Parathyroid adenoma (tissue), 2 donors: ENCODE measurements around the gene PCTP.
A peak's percentile ranks its signal among the peaks of the same experiment; 100 is the strongest.

Source experiments
- H2AFZ ChIP-seq: fragments of 300-600 bp; sonication (generic); one replicate; pipeline ENCODE4 v1.7.0; 2017; ENCODE audit warnings: antibody characterized with exemption, mild to moderate bottlenecking
- H3K27ac ChIP-seq: fragments of 300-600 bp; sonication (generic); one replicate; pipeline ENCODE4 v1.7.0; 2017
- H3K27me3 ChIP-seq: fragments of 300-600 bp; sonication (generic); one replicate; pipeline ENCODE4 v1.7.0; 2017; ENCODE audit warnings: low read length; ENCODE audit not compliant: control insufficient read depth, insufficient read depth
- H3K36me3 ChIP-seq: fragments of 300-600 bp; sonication (generic); one replicate; pipeline ENCODE4 v1.7.0; 2017; ENCODE audit warnings: low read length; ENCODE audit not compliant: control insufficient read depth, insufficient read depth
- H3K4me1 ChIP-seq: fragments of 300-600 bp; sonication (generic); one replicate; pipeline ENCODE4 v1.7.0; 2017; ENCODE audit warnings: control low read depth
- H3K4me2 ChIP-seq: fragments of 300-600 bp; sonication (generic); one replicate; pipeline ENCODE4 v1.7.0; 2017; ENCODE audit warnings: low read length
- H3K4me3 ChIP-seq: fragments of 300-600 bp; sonication (generic); one replicate; pipeline ENCODE4 v1.7.0; 2017; ENCODE audit warnings: low read depth, low read length
- H3K79me2 ChIP-seq: fragments of 300-600 bp; sonication (generic); one replicate; pipeline ENCODE4 v1.7.0; 2017; ENCODE audit warnings: control low read depth
- H3K9ac ChIP-seq: fragments of 300-600 bp; sonication (generic); one replicate; pipeline ENCODE4 v1.7.0; 2017; ENCODE audit warnings: mild to moderate bottlenecking
- H3K9me3 ChIP-seq: fragments of 300-600 bp; sonication (generic); one replicate; pipeline ENCODE4 v1.7.0; 2017; ENCODE audit warnings: low read length; ENCODE audit not compliant: control insufficient read depth
- TF ChIP-seq, protein P1 (sequence below): fragments of 300-600 bp; sonication (generic); IDR thresholded peaks from one replicate; pipeline ENCODE4 v1.7.0; 2017; ENCODE audit warnings: antibody characterized with exemption, mild to moderate bottlenecking
- donor health status: primary hyperparathyroidism.

The PCTP gene

DNA sequence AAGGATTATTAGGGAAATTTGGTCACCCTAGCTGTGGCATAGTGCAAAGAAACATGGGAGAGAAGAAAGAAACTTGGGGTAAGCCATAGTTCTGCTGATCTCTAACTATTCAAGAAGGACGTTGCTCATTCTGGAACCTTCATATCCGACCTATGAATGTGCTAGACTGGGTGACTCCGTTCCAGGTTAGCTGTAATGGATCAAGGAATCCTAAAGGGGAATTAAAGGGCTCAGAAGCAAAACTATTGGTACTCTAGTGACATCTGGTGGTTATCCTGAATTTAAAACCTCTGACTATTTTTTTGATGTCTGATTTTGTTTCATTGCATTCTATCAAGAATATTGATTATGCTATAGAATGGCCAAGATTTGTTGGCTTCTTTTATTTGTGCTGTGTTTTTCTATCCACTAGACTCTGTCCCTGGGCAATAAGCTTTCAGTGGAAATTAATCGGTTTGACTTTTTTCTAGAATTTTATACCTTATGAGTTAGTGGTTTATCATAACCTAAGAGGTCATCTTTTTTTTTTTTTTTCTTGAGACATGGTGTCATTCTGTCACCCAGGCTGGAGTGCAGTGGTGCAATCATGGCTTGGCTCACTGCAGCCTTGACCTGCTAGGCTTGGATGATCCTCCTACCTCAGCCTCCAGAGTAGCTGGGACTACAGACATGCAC, 19.5 kb downstream of the PCTP start:
- Histone ChIP-seq H3K4me1 (peaks cover under 1% of the 10 kb centered on the region), H3K4me3 (no peak overlapping the region), H3K27ac (no peak overlapping the region), H3K27me3 (no peaks in the 10 kb centered on the region), H2AFZ (no peak overlapping the region), H3K36me3 (no peaks in the 10 kb centered on the region), H3K79me2 (no peaks in the 10 kb centered on the region), H3K9ac (no peak overlapping the region), H3K4me2 (no peak overlapping the region), H3K9me3 (no peaks in the 10 kb centered on the region)
- TF ChIP-seq, protein P1, sequence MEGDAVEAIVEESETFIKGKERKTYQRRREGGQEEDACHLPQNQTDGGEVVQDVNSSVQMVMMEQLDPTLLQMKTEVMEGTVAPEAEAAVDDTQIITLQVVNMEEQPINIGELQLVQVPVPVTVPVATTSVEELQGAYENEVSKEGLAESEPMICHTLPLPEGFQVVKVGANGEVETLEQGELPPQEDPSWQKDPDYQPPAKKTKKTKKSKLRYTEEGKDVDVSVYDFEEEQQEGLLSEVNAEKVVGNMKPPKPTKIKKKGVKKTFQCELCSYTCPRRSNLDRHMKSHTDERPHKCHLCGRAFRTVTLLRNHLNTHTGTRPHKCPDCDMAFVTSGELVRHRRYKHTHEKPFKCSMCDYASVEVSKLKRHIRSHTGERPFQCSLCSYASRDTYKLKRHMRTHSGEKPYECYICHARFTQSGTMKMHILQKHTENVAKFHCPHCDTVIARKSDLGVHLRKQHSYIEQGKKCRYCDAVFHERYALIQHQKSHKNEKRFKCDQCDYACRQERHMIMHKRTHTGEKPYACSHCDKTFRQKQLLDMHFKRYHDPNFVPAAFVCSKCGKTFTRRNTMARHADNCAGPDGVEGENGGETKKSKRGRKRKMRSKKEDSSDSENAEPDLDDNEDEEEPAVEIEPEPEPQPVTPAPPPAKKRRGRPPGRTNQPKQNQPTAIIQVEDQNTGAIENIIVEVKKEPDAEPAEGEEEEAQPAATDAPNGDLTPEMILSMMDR: peak; percentile 60

DNA sequence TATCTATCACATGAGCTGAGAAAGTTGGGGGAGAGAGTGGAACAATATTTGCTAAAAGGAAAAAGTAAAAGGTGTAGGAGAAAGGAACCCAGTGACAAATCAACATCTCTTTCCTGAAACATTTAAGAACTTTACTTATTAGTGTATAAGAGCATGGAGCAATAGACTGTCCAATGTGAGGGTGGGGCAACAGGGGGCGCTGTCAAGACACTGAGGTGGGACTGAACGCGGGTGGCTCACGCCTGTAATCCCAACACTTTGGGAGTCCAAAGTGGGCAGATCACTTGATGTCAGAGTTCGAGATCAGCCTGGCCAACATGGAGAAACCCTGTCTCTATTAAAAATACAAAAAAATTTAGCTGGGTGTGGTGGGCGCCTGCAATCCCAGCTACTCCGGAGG, 21.2 kb downstream of the PCTP start:
- Histone ChIP-seq H2AFZ (no peak overlapping the region), H3K36me3 (no peaks in the 10 kb centered on the region), H3K4me1 (no peaks in the 10 kb centered on the region), H3K9me3 (no peaks in the 10 kb centered on the region), H3K4me2 (no peak overlapping the region), H3K4me3 (no peak overlapping the region), H3K9ac (no peak overlapping the region), H3K79me2 (no peaks in the 10 kb centered on the region), H3K27me3 (no peaks in the 10 kb centered on the region), H3K27ac (no peak overlapping the region)
- TF ChIP-seq, protein P1: no peak

DNA sequence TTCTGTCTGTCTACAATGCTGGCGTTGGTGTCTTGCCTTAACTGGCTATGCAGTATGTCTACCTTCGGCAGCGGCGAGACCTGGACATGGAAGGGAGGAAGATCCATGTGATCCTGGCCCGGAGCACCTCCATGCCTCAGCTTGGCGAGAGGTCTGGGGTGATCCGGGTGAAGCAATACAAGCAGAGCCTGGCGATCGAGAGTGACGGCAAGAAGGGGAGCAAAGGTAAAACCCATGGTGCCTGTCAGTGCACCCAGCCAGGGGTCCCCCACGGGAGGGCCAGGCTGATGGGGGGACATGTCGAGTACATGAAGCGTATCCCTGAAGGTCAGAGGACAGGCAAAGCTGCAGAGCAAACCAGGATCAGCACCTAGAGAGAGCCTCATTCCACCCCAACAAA, 22.8 kb downstream of the PCTP start:
- Histone ChIP-seq H3K27ac (no peak overlapping the region), H3K79me2 (no peaks in the 10 kb centered on the region), H3K4me1 (no peaks in the 10 kb centered on the region), H3K36me3 (no peaks in the 10 kb centered on the region), H3K9me3 (no peaks in the 10 kb centered on the region), H3K9ac (no peak overlapping the region), H2AFZ (no peak overlapping the region), H3K4me2 (no peak overlapping the region), H3K27me3 (no peaks in the 10 kb centered on the region), H3K4me3 (no peak overlapping the region)
- TF ChIP-seq, protein P1: no peak

DNA sequence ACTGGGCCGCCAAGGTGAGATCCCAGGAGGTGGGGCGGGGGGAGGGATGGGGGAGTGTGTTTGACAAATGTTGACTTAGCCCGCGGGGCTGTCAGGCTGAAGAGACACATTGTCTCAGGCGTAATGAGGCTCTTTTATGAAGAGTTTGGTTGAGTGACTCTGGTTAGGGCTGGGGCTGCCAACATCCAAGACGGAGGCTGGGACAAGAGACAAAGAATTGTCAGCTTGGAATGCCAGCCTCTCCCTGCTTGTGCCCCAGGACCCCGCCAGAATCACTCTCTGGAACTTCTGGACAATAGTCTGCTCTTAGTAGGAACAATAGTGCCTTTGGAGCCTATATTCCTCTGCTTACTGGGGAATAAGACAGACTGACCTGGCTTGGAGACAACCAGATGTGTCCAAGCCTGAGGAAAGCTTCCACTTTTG, 24.0 kb downstream of the PCTP start:
- H3K36me3 ChIP-seq: no peaks in the 10 kb centered on the region
- H3K9ac ChIP-seq: no peak overlapping the region
- H3K4me2 ChIP-seq: no peak overlapping the region
- H3K9me3 ChIP-seq: no peaks in the 10 kb centered on the region
- no peaks in the 10 kb centered on the region for H3K79me2 ChIP-seq
- H3K4me1 ChIP-seq: no peaks in the 10 kb centered on the region
- TF ChIP-seq, protein P1: no peak
- H3K27me3 ChIP-seq: no peaks in the 10 kb centered on the region
- no peak overlapping the region for H2AFZ ChIP-seq
- H3K4me3 ChIP-seq: no peak overlapping the region
- H3K27ac ChIP-seq: no peak overlapping the region

DNA sequence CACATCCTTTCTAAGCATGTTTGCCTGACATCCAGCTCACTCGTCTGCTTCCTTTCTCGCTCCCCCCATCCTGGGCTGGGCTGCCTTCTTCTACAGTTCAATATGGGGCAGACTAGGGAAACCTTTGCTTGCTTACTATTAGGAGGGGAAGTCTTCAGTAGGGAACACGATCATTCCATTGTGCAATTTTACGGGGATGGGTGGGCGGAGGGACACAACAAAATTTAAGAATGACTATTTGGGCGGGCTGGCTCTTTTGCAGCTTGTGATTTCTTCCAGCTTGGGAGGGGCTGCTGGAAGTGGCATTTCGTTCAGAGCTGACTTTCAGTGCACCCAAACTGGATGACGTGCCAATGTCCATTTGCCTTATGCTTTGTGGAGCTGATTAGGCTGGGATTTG, 25.4 kb downstream of the PCTP start:
- TF ChIP-seq, protein P1: no peak
- H3K27me3 ChIP-seq: no peaks in the 10 kb centered on the region
- H3K4me2 ChIP-seq: no peak overlapping the region
- H3K36me3 ChIP-seq: no peaks in the 10 kb centered on the region
- no peak overlapping the region for H2AFZ ChIP-seq
- H3K9ac ChIP-seq: no peak overlapping the region
- H3K4me3 ChIP-seq: no peak overlapping the region
- no peaks in the 10 kb centered on the region for H3K4me1 ChIP-seq
- no peaks in the 10 kb centered on the region for H3K79me2 ChIP-seq
- no peaks in the 10 kb centered on the region for H3K9me3 ChIP-seq
- no peak overlapping the region for H3K27ac ChIP-seq
